Measurements from ENCODE around the gene MAST4. TPM values are rescaled to one million over a fixed set of nuclear protein-coding genes. Genes with fewer than 3 reads are reported as not detected.

The MAST4 gene
- total RNA-seq, 1 donor: 12.7 TPM

GRCh38 chr5:67204821-67205220 is 608.6 kb downstream of the MAST4 start:
- Histone ChIP-seq H2AFZ (ENCODE audit: low read length) (no peak overlapping the region), H3K9me3 (ENCODE audit: low read depth, low read length) (no peaks in the 10 kb centered on the region), H3K27me3 (ENCODE audit: insufficient read depth, low read length) (no peaks in the 10 kb centered on the region), H3K36me3 (ENCODE audit: insufficient read depth, low read length) (no peaks in the 10 kb centered on the region), H3K4me2 (ENCODE audit: insufficient read depth, low read length) (no peak overlapping the region), H3K4me3 (ENCODE audit: insufficient read depth, low read length) (no peak overlapping the region), H3K27ac (ENCODE audit: low read depth, low read length) (no peak overlapping the region), H4K20me1 (ENCODE audit: insufficient read depth, low read length) (no peaks in the 10 kb centered on the region), H3K79me2 (ENCODE audit: insufficient read depth, low read length) (no peaks in the 10 kb centered on the region), H3K4me1 (ENCODE audit: insufficient read depth, low read length) (no peaks in the 10 kb centered on the region)
- TF ChIP-seq CTCF (IDR thresholded peaks at IDR 0.05; ENCODE audit: extremely low read depth, low read depth, low read length): no peak
- DNase-seq (ENCODE audit: insufficient read length, low spot score, missing footprints): no peak

- H4K20me1 ChIP-seq (ENCODE audit: insufficient read depth, low read length): no peaks in the 10 kb centered on the region
- no peak overlapping the region for H2AFZ ChIP-seq (ENCODE audit: low read length)
- no peak overlapping the region for H3K27ac ChIP-seq (ENCODE audit: low read depth, low read length)
- no peaks in the 10 kb centered on the region for H3K79me2 ChIP-seq (ENCODE audit: insufficient read depth, low read length)
- H3K4me1 ChIP-seq (ENCODE audit: insufficient read depth, low read length): no peaks in the 10 kb centered on the region
- H3K4me2 ChIP-seq (ENCODE audit: insufficient read depth, low read length): no peak overlapping the region
- no peak overlapping the region for H3K4me3 ChIP-seq (ENCODE audit: insufficient read depth, low read length)
- H3K27me3 ChIP-seq (ENCODE audit: insufficient read depth, low read length): no peaks in the 10 kb centered on the region
- no peak for DNase-seq (ENCODE audit: insufficient read length, low spot score, missing footprints)
- H3K9me3 ChIP-seq (ENCODE audit: low read depth, low read length): no peaks in the 10 kb centered on the region
- TF ChIP-seq CTCF (IDR thresholded peaks at IDR 0.05; ENCODE audit: extremely low read depth, low read depth, low read length): no peak
- H3K36me3 ChIP-seq (ENCODE audit: insufficient read depth, low read length): no peaks in the 10 kb centered on the region
Measured at GRCh38 chr5:67205981-67206380, 609.8 kb downstream of the MAST4 start.

DNA sequence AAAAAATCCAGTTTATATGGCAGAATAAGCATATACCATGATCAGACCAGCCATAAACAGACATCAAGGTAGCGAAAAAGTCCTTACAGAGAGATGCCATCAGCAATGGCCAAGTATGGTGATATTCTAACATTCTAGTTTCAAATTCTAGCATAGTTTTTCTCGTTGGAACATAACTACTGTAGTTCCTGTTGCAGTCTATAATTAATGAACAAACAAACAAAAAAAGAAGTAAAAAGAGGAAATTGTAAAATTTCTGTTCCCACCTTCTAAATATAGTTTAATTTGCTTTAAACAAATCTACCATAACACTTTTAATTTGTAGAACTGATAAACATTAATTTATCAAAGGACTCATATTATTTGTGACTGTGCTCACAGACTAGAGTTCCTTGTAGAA is 610.3 kb downstream of the MAST4 start:
- DNase-seq (ENCODE audit: insufficient read length, low spot score, missing footprints): no peak
- Histone ChIP-seq H3K4me1 (ENCODE audit: insufficient read depth, low read length) (no peaks in the 10 kb centered on the region), H3K4me2 (ENCODE audit: insufficient read depth, low read length) (no peak overlapping the region), H3K4me3 (ENCODE audit: insufficient read depth, low read length) (no peak overlapping the region), H3K79me2 (ENCODE audit: insufficient read depth, low read length) (no peaks in the 10 kb centered on the region), H3K9me3 (ENCODE audit: low read depth, low read length) (no peaks in the 10 kb centered on the region), H2AFZ (ENCODE audit: low read length) (no peak overlapping the region), H3K27ac (ENCODE audit: low read depth, low read length) (no peak overlapping the region), H3K36me3 (ENCODE audit: insufficient read depth, low read length) (no peaks in the 10 kb centered on the region), H3K27me3 (ENCODE audit: insufficient read depth, low read length) (no peaks in the 10 kb centered on the region), H4K20me1 (ENCODE audit: insufficient read depth, low read length) (no peaks in the 10 kb centered on the region)
- TF ChIP-seq CTCF (IDR thresholded peaks at IDR 0.05; ENCODE audit: extremely low read depth, low read depth, low read length): no peak

DNA sequence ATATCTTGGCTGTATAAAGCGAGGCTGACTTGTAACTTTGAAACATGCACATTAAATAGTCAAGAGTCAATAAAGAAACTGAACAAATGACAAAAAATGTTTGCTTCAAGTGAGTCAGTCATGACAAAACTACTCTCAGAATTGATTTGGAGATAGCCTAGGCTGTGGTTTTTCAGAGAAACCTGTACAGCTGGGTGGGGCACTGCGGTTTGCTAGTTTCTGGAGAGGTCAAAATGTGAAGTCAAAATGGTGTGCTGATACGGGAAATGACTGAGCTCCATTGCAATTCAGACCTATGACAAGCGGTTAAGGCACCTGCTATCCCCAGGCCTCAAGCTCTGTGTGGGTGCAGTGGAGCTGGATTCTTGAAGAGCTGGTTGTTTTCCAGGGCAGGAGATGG is 610.7 kb downstream of the MAST4 start:
- H4K20me1 ChIP-seq (ENCODE audit: insufficient read depth, low read length): no peaks in the 10 kb centered on the region
- no peaks in the 10 kb centered on the region for H3K27me3 ChIP-seq (ENCODE audit: insufficient read depth, low read length)
- no peak overlapping the region for H3K4me3 ChIP-seq (ENCODE audit: insufficient read depth, low read length)
- H3K4me2 ChIP-seq (ENCODE audit: insufficient read depth, low read length): no peak overlapping the region
- H3K27ac ChIP-seq (ENCODE audit: low read depth, low read length): no peak overlapping the region
- H3K4me1 ChIP-seq (ENCODE audit: insufficient read depth, low read length): peaks cover 4% of the 10 kb centered on the region
- TF ChIP-seq CTCF (IDR thresholded peaks at IDR 0.05; ENCODE audit: extremely low read depth, low read depth, low read length): no peak
- no peaks in the 10 kb centered on the region for H3K36me3 ChIP-seq (ENCODE audit: insufficient read depth, low read length)
- no peaks in the 10 kb centered on the region for H3K9me3 ChIP-seq (ENCODE audit: low read depth, low read length)
- H2AFZ ChIP-seq (ENCODE audit: low read length): no peak overlapping the region
- no peak for DNase-seq (ENCODE audit: insufficient read length, low spot score, missing footprints)
- H3K79me2 ChIP-seq (ENCODE audit: insufficient read depth, low read length): no peaks in the 10 kb centered on the region
